Breast epithelium (tissue), 3 donors: Measurements from ENCODE around the gene S100Z.

Source experiments
- POLR2A ChIP-seq: fragments of 450-650 bp; IDR thresholded peaks from one replicate; pipeline ENCODE4 v1.6.1; 2016; ENCODE audit warnings: antibody characterized with exemption, mild to moderate bottlenecking, moderate library complexity
- POLR2AphosphoS5 ChIP-seq, 3 donors: sonication (generic); formaldehyde crosslinking; IDR thresholded peaks; one replicate each; pipeline ENCODE4 v1.6.1; 2017; ENCODE audit warnings: antibody characterized with exemption in 3 of 3
- TF ChIP-seq, protein P1 (sequence below), 3 donors: fragments of 450-650 bp; IDR thresholded peaks; one replicate each; pipeline ENCODE4 v1.5.1; 2016 to 2017; ENCODE audit warnings: antibody characterized with exemption in 3 of 3, mild to moderate bottlenecking in 3 of 3, moderate library complexity in 3 of 3

DNA sequence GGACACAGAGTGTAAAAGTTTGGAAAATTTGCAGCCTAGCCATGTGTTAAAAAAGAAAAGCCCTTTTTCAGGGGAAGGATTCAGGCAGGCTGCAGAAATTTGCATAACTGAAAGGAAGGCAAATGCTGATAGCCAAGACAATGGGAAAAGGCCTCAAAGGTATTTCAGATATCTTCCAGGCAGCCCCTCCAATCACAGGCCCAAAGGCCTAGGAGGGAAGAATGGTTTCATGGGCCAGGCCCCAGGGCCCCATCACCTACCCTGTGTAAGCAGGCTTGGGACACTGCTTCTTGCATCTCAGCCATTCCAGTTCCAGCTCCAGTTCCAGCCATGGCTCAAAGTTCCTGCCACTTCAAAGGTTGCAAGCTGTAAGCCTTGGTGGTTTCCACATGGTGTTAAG, 4.8 kb downstream of the S100Z start:
- TF ChIP-seq, protein P1, sequence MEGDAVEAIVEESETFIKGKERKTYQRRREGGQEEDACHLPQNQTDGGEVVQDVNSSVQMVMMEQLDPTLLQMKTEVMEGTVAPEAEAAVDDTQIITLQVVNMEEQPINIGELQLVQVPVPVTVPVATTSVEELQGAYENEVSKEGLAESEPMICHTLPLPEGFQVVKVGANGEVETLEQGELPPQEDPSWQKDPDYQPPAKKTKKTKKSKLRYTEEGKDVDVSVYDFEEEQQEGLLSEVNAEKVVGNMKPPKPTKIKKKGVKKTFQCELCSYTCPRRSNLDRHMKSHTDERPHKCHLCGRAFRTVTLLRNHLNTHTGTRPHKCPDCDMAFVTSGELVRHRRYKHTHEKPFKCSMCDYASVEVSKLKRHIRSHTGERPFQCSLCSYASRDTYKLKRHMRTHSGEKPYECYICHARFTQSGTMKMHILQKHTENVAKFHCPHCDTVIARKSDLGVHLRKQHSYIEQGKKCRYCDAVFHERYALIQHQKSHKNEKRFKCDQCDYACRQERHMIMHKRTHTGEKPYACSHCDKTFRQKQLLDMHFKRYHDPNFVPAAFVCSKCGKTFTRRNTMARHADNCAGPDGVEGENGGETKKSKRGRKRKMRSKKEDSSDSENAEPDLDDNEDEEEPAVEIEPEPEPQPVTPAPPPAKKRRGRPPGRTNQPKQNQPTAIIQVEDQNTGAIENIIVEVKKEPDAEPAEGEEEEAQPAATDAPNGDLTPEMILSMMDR (IDR thresholded peaks at IDR 0.05): no peak
- TF ChIP-seq POLR2A: no peak
- no peak for TF ChIP-seq POLR2AphosphoS5 (IDR thresholded peaks at IDR 0.05)
